NCI-H2081 (cell line): Measurements from ENCODE around the gene PCDHGB7.
"Not testable (repeated sequence)": the region's sequence is repeated elsewhere in the genome, so short reads cannot be mapped to it uniquely, and the experiment has no call there.

ENCODE experiments used
- DNase-seq, 2 experiments: peaks; one replicate each; lab custom pipeline; 2025; lab: John Stamatoyannopoulos, UW

Gene PCDHGB7

GRCh38 chr5:141430332-141431113 lies 13.0 kb downstream of the PCDHGB7 start, which contains the start of gene PCDHGA12:
TSS of gene PCDHGA12 (plus strand) at chr5:141430507. CDS start at chr5:141430760, 253 bp downstream.
- no peak for DNase-seq

GRCh38 chr5:141431286-141431685 lies 13.8 kb downstream of the PCDHGB7 start:
- no peak for DNase-seq

- DNase-seq: not testable (repeated sequence)
These were observed 14.8 kb downstream of the PCDHGB7 start for GRCh38 chr5:141432308-141432707.

- DNase-seq: not testable (repeated sequence)
These were observed 15.2 kb downstream of the PCDHGB7 start for GRCh38 chr5:141432726-141433125.

- no peak for DNase-seq
These were observed 16.5 kb downstream of the PCDHGB7 start for GRCh38 chr5:141434006-141434405.

GRCh38 chr5:141437221-141437620 lies 19.7 kb downstream of the PCDHGB7 start:
- no peak for DNase-seq

- no peak for DNase-seq
These were observed 22.1 kb downstream of the PCDHGB7 start for GRCh38 chr5:141439411-141440141.

- no peak for DNase-seq
These were observed 22.9 kb downstream of the PCDHGB7 start for GRCh38 chr5:141440341-141440740.

- no peak for DNase-seq
These were observed 24.2 kb downstream of the PCDHGB7 start for GRCh38 chr5:141441571-141442170.

- DNase-seq: no peak
These were observed 47.9 kb downstream of the PCDHGB7 start for GRCh38 chr5:141465351-141465750.
